Caco-2 (cell line): ENCODE results near the gene ACADM. TPM values are rescaled to one million over a fixed set of nuclear protein-coding genes. Genes with fewer than 3 reads are reported as not detected.

Experiments
- BruUV-seq: library from RNA; stranded (reverse); fragments of 400-500 nt; replicated peaks from 2 replicates; lab custom pipeline; 2021; lab: Mats Ljungman, UMichigan
- CTCF ChIA-PET: fragments of 300-600 bp; sonication (Branson Sonifier 250); formaldehyde crosslinking; loops from one replicate; lab custom pipeline; 2022; ENCODE audit warnings: antibody characterized with exemption; lab: Charles Lee
- POLR2A ChIA-PET: fragments of 300-600 bp; sonication (Branson Sonifier 250); formaldehyde crosslinking; loops from one replicate; lab custom pipeline; 2022; ENCODE audit warnings: antibody characterized with exemption; lab: Charles Lee
- DNase-seq, 2 experiments: peaks; one replicate each; pipeline versions ENCODE4 v3.0.0 to v3.0.0-alpha.2; 2020 to 2022
- H3K27me3 ChIP-seq: replicated peaks from 2 replicates; pipeline ENCODE4 v1.6.0; 2011; ENCODE audit warnings: low read length; ENCODE audit not compliant: control insufficient read depth, insufficient read depth
- H3K36me3 ChIP-seq: 2 replicates; pipeline ENCODE4 v1.5.1; 2011; ENCODE audit warnings: low read length; ENCODE audit not compliant: control insufficient read depth, insufficient read depth
- H3K4me1 ChIP-seq: fragments of 250-450 bp; sonication (Bioruptor Pico); 2 replicates; pipeline ENCODE4 v1.5.1; 2020; ENCODE audit warnings: mild to moderate bottlenecking
- H3K4me3 ChIP-seq: 2 replicates; pipeline ENCODE4 v1.5.1; 2011; ENCODE audit warnings: low read depth, mild to moderate bottlenecking, control low read depth, low read length
- H3K9me3 ChIP-seq: fragments of 250-450 bp; sonication (Bioruptor Pico); 2 replicates; pipeline ENCODE4 v1.5.1; 2020; ENCODE audit warnings: mild to moderate bottlenecking, moderate library complexity
- H3K27ac Mint-ChIP-seq: one replicate; pipeline ENCODE4 v1.8.0; 2022; ENCODE audit warnings: mixed read lengths; ENCODE audit not compliant: unreplicated experiment
- H3K27me3 Mint-ChIP-seq: one replicate; pipeline ENCODE4 v1.8.0; 2022; ENCODE audit warnings: mixed read lengths; ENCODE audit not compliant: insufficient read depth, unreplicated experiment
- H3K36me3 Mint-ChIP-seq: one replicate; pipeline ENCODE4 v1.8.0; 2022; ENCODE audit warnings: mild to moderate bottlenecking, mixed read lengths; ENCODE audit not compliant: insufficient read depth, unreplicated experiment
- H3K4me1 Mint-ChIP-seq: one replicate; pipeline ENCODE4 v1.8.0; 2022; ENCODE audit warnings: low read depth, mixed read lengths; ENCODE audit not compliant: unreplicated experiment
- H3K4me3 Mint-ChIP-seq: one replicate; pipeline ENCODE4 v1.8.0; 2022; ENCODE audit warnings: mild to moderate bottlenecking, moderate library complexity, mixed read lengths; ENCODE audit not compliant: unreplicated experiment
- H3K9me3 Mint-ChIP-seq: one replicate; pipeline ENCODE4 v1.8.0; 2022; ENCODE audit warnings: mixed read lengths; ENCODE audit not compliant: unreplicated experiment
- CTCF ChIP-seq, 2 experiments: fragments of 200-600 bp in 1 of 2; IDR thresholded peaks; 1 replicate in 1 of 2; 2 replicates in 1 of 2; pipeline versions ENCODE4 v1.5.1 to v1.8.0; 2011 to 2022; ENCODE audit warnings: antibody characterized with exemption in 1 of 2, control low read depth in 1 of 2, inconsistent platforms in 1 of 2, low read depth in 1 of 2, low read length in 1 of 2, mild to moderate bottlenecking in 1 of 2, moderate library complexity in 1 of 2; ENCODE audit not compliant: insufficient read depth in 1 of 2, severe bottlenecking in 1 of 2, unreplicated experiment in 1 of 2
- intact Hi-C: fragments of 100-400 bp; cut with micrococcal nuclease; formaldehyde crosslinking; loops from one replicate; pipeline ENCODE4 v1.10.0; 2022; ENCODE audit not compliant: unreplicated experiment
- total RNA-seq: library from RNA; stranded (reverse); gene quantifications from 2 replicates; pipeline ENCODE4 v1.2.3, GENCODE V29; 2022

The ACADM gene
- total RNA-seq, 1 experiment from 2014 or later = 44.4 TPM

GRCh38 chr1:75811211-75811981, 86.9 kb downstream of the ACADM start:
- H3K4me3 Mint-ChIP-seq = no peak overlapping the region
- ChIA-PET POLR2A (no interaction called here), CTCF (no interaction called here)
- no peaks in the 10 kb centered on the region for H3K27me3 Mint-ChIP-seq
- TF ChIP-seq CTCF (IDR thresholded peaks at IDR 0.05; ENCODE audit: insufficient read depth in 1 of 2, low read depth in 1 of 2, low read length in 1 of 2, severe bottlenecking in 1 of 2, unreplicated experiment in 1 of 2) = no peak
- intact Hi-C loops = no loop called here
- Histone ChIP-seq H3K4me3 (no peak overlapping the region), H3K27me3 (no peaks in the 10 kb centered on the region), H3K36me3 (no peaks in the 10 kb centered on the region), H3K4me1 (no peaks in the 10 kb centered on the region), H3K9me3 (no peaks in the 10 kb centered on the region)
- no peak for DNase-seq
- peaks cover 5% of the 10 kb centered on the region for H3K36me3 Mint-ChIP-seq
- no peaks in the 10 kb centered on the region for H3K9me3 Mint-ChIP-seq
- no peaks in the 10 kb centered on the region for H3K4me1 Mint-ChIP-seq
- no TSS peak for BruUV-seq
- no peak overlapping the region for H3K27ac Mint-ChIP-seq

GRCh38 chr1:75812065-75812464, 87.6 kb downstream of the ACADM start:
- H3K36me3 ChIP-seq = no peaks in the 10 kb centered on the region
- no peak overlapping the region for H3K4me3 ChIP-seq
- CTCF ChIA-PET = no interaction called here
- H3K27me3 ChIP-seq = no peaks in the 10 kb centered on the region
- no TSS peak for BruUV-seq
- H3K27me3 Mint-ChIP-seq = no peaks in the 10 kb centered on the region
- H3K27ac Mint-ChIP-seq = no peak overlapping the region
- no peak for TF ChIP-seq CTCF (IDR thresholded peaks at IDR 0.05; ENCODE audit: insufficient read depth in 1 of 2, low read depth in 1 of 2, low read length in 1 of 2, severe bottlenecking in 1 of 2, unreplicated experiment in 1 of 2)
- no peaks in the 10 kb centered on the region for H3K9me3 Mint-ChIP-seq
- no peak overlapping the region for H3K4me3 Mint-ChIP-seq
- H3K36me3 Mint-ChIP-seq = peaks cover 5% of the 10 kb centered on the region
- intact Hi-C loops = no loop called here
- no peaks in the 10 kb centered on the region for H3K4me1 ChIP-seq
- H3K4me1 Mint-ChIP-seq = no peaks in the 10 kb centered on the region
- POLR2A ChIA-PET = no interaction called here
- no peaks in the 10 kb centered on the region for H3K9me3 ChIP-seq
- DNase-seq = no peak

Other genes starting within 250 kb of the ACADM start
- 12.0 and 13.6 TPM in 2 replicates for gene SLC44A5, start 113.6 kb upstream of the ACADM start, total RNA-seq
- 88.6 and 96.0 TPM in 2 replicates for gene RABGGTB, start 61.5 kb downstream of the ACADM start, total RNA-seq
- gene MSH4, start 72.2 kb downstream of the ACADM start, total RNA-seq = 0.34 and 0.49 TPM in 2 replicates
- gene ASB17, start 207.7 kb downstream of the ACADM start, total RNA-seq = not detected in 2 replicates